NCI-H128 (cell line): Measurements from ENCODE around the gene UQCR11.
A peak's percentile ranks its signal among the peaks of the same experiment; 100 is the strongest.

Source experiments
- DNase-seq: peaks from one replicate; lab custom pipeline; 2025; ENCODE audit not compliant: unreplicated experiment; lab: John Stamatoyannopoulos, UW

The UQCR11 gene

DNA sequence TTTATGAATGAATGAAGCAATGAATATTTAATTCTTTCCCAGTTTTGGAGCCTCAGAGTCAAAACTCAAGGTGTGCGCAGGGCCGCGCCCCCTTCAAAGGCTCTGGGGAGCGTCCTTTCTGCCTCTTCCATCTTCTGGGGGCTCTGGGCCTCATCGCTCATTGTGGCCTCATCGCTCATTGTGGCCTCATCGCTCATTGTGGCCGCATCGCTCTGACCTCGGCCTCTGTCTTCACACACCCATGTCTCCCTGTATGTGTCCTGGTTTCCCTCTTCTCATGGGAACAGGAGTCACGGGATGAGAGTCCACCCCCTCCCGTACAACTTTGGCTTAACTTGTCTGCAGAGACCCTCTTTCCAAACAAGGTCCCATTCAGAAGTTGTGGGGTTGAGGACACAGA, 33.9 kb downstream of the UQCR11 start:
- no peak for DNase-seq

DNA sequence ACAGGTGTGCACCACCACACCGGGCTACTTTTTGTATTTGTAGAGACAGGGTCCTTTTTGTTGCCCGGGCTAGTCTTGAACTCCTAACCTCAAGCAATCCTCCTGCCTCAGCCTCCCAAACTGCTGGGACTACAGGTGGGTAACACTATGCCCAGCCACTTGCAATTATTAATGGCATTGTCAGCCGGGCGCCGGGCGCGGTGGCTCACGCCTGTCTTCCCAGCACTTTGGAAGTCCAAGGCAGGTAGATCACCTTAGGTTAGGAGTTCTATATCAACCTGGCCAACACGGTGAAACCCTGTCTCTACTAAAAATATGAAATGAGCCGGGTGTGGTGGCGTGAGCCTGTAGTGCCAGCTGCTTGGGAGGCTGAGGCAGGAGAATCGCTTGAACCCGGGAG, 34.4 kb downstream of the UQCR11 start:
- no peak for DNase-seq

DNA sequence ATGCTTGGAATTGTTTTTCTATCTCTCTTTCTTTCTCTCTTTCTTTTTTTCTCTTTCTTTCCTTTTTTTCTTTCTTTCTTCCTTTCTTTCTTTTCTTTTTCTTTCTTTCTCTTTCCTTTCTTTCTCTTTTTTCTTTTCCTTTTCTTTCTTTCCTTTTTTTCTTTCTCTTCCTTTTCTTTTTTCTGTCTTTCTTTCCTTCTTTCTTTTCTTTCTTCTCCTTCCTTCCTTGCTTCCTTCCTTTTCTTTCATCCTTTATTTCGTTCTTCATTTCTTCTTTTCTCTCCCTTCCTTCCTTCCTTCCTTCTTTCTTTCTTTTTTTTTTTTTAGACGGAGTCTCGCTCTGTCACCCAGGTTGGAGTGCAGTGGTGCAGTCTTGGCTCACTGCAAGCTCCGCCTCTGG, 35.3 kb downstream of the UQCR11 start:
- DNase-seq = no peak

DNA sequence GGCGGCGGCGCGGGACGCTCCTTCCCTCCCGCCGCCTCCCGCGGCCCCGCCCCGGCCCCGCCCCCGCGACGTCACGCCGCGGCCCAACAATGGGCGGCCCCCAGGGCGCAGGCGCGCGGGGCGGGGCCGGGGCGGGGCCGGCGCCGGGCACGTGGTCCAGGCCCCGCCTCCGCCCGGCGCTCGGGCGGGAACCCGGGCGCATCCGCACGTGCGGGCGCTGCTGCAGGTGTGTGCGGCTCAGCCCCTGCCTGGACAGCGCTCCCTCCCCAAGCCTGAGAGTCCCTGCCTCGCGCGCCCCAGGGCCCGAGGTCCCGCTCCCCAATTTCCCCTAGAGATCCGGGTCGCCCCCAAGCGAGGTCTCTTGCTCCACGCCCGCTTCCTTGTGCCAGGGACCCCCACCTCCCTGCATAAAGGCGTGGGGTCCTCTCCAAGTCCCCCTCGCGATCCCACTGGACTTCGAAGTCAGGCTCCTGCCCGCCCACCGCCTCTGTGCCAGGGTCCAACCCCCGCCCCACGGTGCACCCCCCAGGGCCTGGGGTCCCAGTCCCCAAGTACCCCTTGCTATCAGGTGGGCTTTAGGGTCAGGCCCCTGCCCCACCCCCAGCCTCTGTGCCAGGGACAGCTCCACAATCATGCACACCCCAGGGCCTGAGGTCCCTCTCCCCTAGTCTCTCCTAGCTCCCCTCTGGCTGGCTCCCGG, 36.8 kb downstream of the UQCR11 start, which contains the start of gene MEX3D:
Gene MEX3D (minus strand): TSS at position 6 of the 700 bp plus-strand sequence. CDS start 267 bp downstream, outside the sequence.
- peak; percentile 37 for DNase-seq

DNA sequence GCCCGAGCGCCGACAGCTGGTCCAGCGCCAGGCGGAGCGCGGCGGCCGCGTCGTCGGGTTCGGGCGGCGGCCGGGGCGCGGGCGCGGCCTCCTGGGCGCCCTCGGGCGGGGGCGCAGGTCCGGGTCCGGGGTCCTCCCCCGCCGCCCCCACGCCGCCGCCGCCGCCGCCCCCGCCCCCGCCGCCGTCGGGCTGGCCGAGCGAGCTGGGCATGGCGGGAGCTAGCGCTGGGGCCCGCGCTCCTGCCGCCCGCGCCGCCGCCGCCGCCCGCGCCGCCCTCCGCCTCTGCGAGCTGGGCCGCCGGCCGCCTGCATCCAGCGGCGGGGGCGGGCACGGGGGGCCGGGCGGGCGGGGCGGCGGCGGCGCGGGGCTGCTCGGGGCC, 37.4 kb downstream of the UQCR11 start:
- no peak for DNase-seq

DNA sequence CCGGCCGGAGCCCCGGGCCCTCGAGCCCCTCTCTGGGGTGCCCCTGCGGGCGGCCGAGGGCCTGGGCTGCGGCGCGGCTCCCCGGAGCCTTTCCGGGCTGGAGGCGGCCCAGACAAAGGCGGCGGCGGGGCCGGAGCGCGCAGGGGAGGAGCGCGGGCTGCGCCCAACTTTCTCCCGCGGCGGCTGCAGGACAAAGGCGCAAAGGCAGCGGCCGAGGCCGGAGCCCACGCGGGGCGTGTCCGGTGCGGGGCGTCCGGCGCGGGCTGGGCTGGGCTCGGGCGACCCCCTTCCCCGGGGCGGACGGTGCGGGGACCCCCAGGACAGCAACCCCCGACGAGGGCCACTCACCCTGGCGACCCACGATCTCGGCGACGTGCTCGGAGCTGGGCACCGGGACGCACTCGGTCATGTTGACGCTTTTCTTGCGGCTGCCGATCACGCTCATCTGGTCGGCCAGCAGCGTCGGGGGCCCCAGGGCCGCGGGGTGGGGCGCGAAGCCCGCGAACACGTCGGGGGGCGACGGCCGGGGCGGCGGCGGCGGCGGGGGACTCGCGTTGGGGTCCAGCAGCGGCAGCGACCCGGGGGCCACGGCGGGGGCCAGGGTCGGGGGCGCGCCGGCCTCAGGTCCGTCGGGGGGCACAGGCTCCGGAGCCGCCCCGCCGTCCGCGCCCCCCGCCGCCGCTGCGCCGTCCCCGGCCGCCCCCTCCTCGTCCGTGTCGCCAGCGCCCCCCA, 38.0 kb downstream of the UQCR11 start:
- no peak for DNase-seq

DNA sequence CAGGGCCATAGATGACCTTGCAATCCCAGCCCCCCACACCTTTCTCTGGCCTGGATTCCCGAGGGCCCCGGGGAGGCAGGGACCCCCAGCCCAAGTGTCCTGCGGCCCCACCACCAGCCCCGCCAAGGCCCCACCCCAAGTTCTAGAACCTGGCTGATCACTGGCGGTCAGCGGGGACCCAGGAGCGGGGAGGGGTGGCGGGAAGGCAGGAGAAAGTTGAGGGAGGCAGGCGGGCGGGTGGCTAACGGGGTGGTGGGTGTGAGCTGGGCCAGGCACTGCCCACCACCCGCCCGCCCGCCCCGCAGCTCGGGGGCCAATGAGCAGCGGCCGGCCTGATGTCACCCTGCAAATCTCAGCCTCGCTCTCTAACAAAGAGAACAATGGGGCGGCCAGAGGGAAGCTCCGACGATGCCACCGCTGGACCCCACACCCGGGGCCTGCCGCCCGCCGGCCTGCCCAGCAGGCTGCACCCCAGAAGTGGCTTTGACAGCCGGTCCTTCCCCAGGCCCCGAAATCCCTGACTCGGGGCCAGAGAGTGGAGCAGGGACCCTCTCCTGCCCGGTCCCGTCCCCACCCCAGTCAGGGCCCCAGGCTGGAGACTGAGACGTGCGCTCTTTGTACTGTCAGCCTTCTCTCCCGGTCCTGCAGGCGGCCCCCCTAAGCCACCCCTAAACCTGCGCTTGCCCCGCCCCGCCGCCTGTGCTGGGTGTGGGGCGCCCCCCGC, 38.7 kb downstream of the UQCR11 start:
- DNase-seq = no peak

DNA sequence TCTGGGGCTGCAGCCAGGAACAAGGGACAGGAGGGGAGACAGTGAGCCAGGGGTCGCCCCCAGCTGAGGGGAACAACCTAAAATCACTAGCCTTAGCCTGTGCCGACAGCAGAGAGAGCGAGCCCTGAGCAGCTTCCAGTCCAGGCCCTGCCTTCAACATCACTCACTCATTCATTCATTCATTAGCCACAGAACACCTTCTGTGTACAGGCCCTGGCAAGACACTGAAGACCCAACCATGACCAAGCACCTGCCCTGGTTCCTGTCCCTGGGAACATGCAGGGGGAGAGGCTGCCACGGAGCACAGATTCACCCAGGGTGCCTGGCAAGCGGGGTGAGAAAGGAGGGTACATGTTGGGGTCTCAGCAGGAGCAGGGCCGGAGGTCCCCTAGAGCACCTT, 42.0 kb downstream of the UQCR11 start:
- no peak for DNase-seq

DNA sequence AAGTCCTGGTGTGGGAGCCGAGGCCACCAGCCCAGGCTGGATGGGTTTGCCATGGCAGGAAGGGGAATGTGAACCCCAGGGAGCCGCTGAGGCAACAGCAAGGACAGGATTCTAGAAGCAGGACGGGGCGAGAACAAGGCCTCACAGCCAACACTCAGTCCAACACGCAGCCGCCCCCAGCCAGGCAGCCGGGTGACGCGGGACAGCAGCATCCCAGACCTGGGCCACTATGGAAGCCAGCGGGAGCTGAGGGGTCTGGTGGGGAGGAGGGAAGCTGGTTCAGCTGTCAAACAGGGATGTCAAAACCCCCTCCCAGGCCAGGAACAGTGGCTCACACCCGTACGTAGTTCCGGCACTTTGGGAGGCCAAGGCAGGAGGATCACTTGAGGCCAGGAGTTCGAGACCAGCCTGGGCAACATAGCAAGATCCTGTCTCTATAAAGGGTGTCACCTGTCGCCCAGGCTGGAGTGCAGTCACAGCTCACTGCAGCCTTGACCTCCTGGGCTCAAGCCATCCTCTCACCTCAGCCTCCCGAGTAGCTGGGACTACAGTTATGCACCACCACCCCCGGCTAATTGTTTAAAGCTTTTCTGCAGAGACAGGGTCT, 43.9 kb downstream of the UQCR11 start:
- no peak for DNase-seq

DNA sequence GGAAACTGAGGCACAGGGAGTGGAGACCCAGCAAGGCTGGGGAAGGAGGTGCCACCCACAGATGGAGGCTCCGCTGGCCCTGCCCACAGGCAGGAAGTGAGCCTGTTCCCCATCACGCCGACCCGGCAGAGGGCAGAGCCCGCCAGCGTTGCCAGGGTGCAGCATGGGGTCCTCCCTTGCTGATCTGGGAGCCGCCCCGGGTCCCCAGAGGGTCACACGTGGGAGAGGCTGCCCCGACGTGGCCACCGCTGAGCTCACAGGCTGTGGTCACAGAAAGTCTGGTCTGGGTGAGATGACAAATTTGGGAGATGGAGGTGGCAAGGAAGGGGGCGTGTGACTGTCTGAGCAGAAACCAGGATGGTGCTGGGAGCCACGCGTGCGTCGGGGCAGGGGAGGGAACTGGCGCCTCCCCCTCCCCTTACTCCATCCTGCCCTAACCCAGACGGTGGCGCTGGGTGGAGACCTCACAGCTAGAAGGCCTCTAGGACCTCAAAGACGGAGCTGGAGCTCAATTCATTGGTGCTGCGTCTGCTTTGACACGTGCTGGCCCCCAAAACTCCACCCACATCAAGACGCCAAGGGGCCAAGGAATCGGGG, 44.9 kb downstream of the UQCR11 start:
- no peak for DNase-seq

DNA sequence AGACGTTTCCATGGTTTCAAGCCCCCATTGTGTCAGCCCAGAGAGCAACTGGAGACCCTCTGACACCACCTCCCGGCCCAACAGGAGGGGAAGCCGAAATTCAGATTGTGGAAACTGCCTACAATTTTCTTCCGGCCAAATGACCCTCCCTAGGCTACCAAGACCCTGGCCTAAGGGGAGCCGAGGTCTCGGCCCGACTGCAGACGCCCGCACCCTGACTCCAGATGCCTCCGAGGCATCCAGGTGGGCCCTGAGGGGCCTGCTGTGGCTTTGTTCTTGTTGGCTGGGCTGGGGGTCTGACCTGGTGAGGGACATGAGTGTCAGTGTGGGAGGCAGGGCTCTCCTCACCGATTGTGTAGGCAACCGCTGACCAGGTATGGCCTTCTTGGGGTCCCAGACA, 46.7 kb downstream of the UQCR11 start:
- no peak for DNase-seq

DNA sequence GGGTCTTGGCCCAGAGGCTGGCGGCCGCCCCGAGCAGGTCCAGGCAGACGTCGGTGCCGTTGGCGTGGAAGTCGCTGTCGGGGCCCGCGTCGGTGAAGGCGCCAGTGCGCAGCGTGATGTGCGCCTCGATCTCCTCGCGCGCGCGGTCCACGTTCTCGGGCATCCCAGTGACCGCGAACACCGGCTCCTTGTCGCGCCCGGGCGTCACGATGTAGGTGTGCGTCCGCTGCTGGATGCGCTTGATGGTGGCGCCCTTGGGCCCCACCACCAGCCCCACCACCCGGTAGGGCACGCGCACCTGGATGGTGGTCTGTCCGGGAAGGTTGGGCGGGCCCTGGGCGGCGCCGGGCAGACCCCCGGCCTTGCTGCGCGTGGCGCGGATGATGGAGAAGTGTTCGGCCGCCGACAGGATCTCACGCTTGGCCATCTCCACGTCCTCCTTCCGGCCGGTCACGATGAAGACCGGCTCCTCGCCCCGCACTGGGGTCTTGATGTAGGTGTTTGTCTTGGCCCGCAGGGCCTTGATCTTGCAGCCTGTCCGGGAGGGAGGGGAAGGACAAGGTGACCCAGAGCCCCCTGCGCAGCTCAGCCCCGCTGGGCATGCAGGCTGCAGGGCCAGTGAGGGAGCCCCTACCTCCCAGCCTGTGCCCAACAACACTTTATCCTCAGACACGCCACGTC, 48.7 kb downstream of the UQCR11 start:
- DNase-seq = no peak

DNA sequence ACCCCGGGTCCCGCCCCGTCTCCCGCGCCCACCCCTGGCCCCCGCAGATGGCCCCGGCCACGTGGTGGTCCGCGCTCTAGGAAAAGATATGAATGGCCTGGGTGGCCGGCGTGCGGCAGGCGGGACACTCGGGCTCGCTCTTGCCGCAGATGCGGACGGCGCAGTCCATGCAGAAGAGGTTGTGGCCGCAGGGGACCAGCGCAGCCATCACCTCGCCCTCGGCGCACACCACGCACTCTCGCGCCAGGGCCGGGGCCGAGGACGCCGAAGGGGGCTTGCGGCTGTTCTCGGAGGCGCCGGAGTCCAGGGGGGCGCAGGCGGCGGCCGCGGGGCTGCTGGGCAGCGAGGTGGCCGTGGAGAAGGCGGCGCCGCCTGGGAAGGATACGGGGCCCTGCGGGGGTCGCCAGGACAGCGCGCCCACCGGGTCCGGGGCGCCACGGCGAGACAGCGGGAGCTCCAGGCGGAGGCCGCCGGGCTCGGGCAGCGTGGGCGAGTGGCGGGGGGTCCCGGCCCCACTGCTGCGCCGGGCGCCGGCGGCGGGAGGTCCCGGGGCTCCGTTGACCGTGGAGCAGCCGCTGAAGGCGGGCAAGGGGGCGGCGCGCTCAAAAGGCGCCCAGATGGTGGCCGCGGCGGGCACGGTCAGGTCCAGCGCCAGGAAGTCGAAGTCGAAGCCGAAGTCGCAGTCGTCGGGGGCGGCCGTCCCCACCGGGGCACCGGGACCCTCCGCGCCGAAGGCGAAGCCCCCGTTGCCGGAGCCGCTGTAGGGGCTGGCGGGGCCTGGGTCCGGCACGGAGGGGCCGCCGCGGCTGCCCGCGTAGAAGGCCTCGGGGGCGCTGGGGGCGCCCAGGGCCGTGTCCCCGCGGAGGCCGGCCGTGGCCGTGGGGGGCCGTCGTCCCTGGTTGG, 49.5 kb downstream of the UQCR11 start:
- DNase-seq = no peak

DNA sequence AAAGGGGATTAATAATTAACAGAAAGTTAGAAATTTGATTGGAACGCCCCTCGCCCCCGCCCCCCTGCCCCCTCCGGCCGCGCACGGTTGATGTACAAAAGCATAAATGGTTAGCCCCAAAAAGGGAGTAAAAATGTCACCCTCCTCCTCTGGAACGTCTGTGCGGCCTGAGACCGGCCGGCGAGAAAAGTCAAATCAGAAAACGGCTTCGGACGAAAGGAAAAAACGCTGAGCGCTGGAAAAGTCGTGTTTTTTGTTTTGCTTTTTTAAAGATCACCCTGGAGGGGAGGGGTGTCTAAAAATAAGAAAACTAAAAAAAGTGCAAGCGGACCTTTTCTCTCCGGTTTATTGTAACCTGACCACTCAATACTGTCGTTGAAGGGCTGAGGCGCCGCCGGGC, 50.3 kb downstream of the UQCR11 start:
- DNase-seq = no peak

DNA sequence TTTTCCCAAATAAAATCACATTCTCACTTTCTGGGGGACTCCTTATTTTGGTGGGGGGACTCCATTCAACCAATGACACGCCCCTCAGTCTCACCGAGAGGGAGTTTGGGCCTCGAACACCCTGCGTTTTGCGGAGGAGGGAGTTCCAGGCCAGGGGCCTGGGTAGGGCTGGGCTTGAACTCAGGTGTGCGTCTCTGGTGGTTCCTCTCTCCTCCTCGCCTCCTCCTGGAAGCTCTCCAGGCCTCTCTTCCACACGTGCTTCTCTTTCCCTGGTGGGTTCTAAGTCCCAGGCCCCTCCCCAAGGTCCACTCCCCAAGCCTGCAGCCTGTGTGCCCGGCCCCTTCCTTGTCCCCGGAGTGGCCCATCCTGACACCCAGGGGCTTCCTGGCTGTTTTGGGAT, 51.8 kb downstream of the UQCR11 start:
- DNase-seq = no peak

DNA sequence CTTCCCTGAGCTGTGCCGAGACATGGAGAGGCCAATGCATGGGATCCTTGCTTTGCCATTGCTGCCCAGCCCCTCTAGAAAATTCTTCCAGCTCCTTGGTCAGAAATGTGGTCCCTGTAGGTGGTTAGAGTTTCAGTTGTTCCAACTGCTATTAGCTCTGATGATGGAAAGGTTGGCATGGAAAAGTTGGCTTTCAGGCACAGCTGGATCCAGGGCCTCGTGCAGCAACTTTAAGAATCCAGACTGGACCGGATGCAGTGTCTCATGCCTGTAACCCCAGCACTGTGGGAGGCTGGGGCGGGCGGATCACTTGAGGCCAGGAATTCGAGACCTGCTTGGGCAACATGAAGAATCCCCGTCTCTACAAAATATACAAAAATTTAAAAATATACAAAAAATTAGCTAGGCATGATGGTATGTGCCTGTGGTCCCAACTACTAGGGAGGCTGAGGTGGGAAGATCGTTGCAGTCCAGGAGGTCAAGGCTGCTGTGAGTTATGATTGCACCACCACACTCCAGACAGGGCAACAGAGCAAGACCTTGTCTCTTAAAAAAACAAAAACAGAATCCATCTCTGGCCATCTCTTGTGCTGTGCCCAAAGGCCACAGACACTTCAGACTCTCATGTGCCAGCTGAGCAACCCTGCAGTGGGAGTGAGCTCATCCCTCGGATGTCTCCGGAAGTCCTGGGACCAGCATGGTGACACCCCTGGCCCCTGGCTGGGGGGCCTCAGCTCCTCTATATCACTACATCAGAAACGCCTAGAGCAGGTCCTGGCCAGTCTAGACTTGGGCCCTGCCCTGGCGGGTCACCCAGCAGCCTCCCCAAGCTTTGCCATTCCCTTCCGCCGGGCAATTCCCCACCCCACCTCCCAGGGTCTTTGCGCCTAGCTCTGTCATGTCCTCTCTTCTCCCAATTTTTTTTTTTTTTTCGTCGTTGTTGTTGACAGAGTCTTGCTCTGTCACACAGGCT, 53.9 kb downstream of the UQCR11 start:
- DNase-seq = no peak

DNA sequence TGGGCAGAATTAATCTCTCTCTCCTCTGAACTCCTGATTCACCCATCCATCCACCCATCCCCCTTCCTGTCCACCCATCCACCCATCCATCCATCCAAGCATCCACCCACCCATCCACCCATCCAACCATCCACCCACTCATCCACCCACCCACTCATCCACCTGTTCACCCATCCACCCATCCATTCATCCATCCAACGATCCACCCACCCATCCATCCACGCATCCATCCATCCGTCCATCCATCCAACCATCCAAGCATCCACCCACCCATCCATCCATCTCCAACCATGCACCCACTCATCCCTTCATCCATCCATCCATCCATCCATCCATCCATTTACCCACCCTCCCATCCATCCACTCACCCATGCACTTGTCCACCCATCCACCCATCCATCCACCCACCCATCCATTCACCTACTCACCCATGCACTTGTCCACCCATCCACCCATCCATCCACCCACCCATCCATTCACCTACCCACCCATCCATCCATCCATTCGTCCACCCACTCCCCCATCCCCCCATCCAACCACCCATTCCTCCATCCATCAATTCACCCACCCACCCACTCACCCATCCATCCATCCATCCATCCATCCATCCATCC, 55.8 kb downstream of the UQCR11 start:
- no peak for DNase-seq
